Measurements from ENCODE around the gene SHTN1. TPM values are rescaled to one million over a fixed set of nuclear protein-coding genes. Genes with fewer than 3 reads are reported as not detected.

SHTN1 gene
- total and polyA plus RNA-seq, 2 donors (not counting 3 experiments of a cell fraction or from before 2014, with no cell fraction given): 4.8 to 36.5 TPM

DNA sequence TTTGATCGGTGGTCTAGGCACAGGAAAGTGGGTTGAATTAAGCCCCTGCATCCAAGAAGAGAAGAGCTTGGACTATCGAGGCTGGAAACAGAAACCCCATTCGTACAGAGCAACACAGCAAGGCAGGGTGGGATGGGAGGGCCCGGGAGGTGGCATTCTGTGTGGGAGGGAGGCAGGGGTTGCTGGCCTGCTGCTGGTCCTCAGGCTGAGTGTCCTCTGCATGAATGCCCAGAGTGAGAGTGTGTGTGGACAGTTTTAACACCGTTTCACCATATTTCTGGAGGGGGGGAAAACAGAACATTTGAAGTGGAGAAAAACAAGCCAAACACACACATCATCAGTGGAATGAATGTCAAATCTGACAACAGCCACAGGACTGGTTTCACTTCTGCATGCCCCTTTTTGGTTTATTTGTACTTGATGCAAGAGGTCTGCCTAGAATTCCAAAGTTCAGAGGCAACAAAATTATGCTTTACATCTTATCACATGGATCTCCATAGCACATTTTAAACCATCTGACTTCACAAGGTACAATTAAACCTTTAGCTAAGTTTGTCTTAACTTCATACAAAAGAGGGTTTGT is 166.8 kb downstream of the SHTN1 start:
- DNase-seq (ENCODE audit: low read depth, low spot score): no peak
- H3K27me3 ChIP-seq (ENCODE audit: control insufficient read depth in 2 of 2, insufficient read depth in 2 of 2, low read length in 2 of 2): peaks cover 13 to 18% of the 10 kb centered on the region in 2 experiments
- intact Hi-C loops (cut with micrococcal nuclease): no loop called here
- no peaks in the 10 kb centered on the region for H3K36me3 ChIP-seq (ENCODE audit: control insufficient read depth in 2 of 2, extremely low read depth in 1 of 2, insufficient read depth in 2 of 2, low read length in 2 of 2)
- H3K4me1 ChIP-seq (ENCODE audit: control insufficient read depth, extremely low read depth, insufficient read depth, low read length): no peaks in the 10 kb centered on the region
- FAIRE-seq: no peak
- TF ChIP-seq GATA2 (IDR thresholded peaks at IDR 0.05; ENCODE audit: insufficient read depth, insufficient read length, low read depth, low read length): no peak
- TF ChIP-seq EZH2 (IDR thresholded peaks at IDR 0.05; ENCODE audit: borderline replicate concordance, low read depth, low read length, severe bottlenecking): no peak
- no peak for TF ChIP-seq JUN (IDR thresholded peaks at IDR 0.05; ENCODE audit: borderline replicate concordance, insufficient read depth, insufficient read length, low read depth)
- no peak for TF ChIP-seq FOS (IDR thresholded peaks at IDR 0.05; ENCODE audit: borderline replicate concordance, insufficient read depth, low read length)
- TF ChIP-seq, protein P1, sequence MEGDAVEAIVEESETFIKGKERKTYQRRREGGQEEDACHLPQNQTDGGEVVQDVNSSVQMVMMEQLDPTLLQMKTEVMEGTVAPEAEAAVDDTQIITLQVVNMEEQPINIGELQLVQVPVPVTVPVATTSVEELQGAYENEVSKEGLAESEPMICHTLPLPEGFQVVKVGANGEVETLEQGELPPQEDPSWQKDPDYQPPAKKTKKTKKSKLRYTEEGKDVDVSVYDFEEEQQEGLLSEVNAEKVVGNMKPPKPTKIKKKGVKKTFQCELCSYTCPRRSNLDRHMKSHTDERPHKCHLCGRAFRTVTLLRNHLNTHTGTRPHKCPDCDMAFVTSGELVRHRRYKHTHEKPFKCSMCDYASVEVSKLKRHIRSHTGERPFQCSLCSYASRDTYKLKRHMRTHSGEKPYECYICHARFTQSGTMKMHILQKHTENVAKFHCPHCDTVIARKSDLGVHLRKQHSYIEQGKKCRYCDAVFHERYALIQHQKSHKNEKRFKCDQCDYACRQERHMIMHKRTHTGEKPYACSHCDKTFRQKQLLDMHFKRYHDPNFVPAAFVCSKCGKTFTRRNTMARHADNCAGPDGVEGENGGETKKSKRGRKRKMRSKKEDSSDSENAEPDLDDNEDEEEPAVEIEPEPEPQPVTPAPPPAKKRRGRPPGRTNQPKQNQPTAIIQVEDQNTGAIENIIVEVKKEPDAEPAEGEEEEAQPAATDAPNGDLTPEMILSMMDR (IDR thresholded peaks at IDR 0.05; ENCODE audit: extremely low read depth in 1 of 2, insufficient read depth in 1 of 2, low read depth in 1 of 2, low read length in 2 of 2): no peak
- TF ChIP-seq POLR2AphosphoS5 (IDR thresholded peaks at IDR 0.05; ENCODE audit: insufficient read depth, low read depth, low read length): no peak
- TF ChIP-seq POLR2A (IDR thresholded peaks at IDR 0.05; ENCODE audit: low read depth, low read length): no peak
- TF ChIP-seq MYC (IDR thresholded peaks at IDR 0.05; ENCODE audit: low read depth, low read length): no peak
- TF ChIP-seq MAX (IDR thresholded peaks at IDR 0.05; ENCODE audit: insufficient read depth, insufficient read length): no peak
- no peaks in the 10 kb centered on the region for H4K20me1 ChIP-seq (replicated peaks; ENCODE audit: control insufficient read depth, extremely low read depth, insufficient read depth, low read length)
- H3K27ac ChIP-seq (ENCODE audit: insufficient read depth, low read depth, low read length): no peak overlapping the region
- no peak overlapping the region for H3K4me3 ChIP-seq (replicated peaks in 1 of 3; ENCODE audit: insufficient read depth in 1 of 3, low read depth in 1 of 3, low read length in 3 of 3)
- BruUV-seq (replicated peaks): no TSS peak
- POLR2A ChIA-PET: no interaction called here
- H3K4me2 ChIP-seq (ENCODE audit: insufficient read depth, low read length): no peak overlapping the region
- H3K9me3 ChIP-seq (replicated peaks; ENCODE audit: control insufficient read depth, insufficient read depth, low read length): no peaks in the 10 kb centered on the region
- H3K79me2 ChIP-seq (ENCODE audit: control insufficient read depth, insufficient read depth, low read length): no peaks in the 10 kb centered on the region
- dilution Hi-C loops (cut with MboI; ENCODE audit: extremely low pct_ligation_motif_present, low sequenced_read_pairs): no loop called here
- H3K9me1 ChIP-seq (replicated peaks; ENCODE audit: control insufficient read depth, extremely low read depth, insufficient read depth, low read length): no peaks in the 10 kb centered on the region
- CTCF ChIA-PET: interaction anchor here (1.3 to 7.2 kb wide), 6 partner anchors 10 to 337 kb away, joined by 6 to 238 read pairs (median 12); no protein-coding TSS in a partner anchor
- H2AFZ ChIP-seq (ENCODE audit: low read depth, low read length): no peak overlapping the region
- H3K9ac ChIP-seq (replicated peaks; ENCODE audit: extremely low read depth, insufficient read depth, low read length): no peak overlapping the region
